ENCODE results near the gene UTP4. TPM values are rescaled to one million over a fixed set of nuclear protein-coding genes. Genes with fewer than 3 reads are reported as not detected.
A peak's percentile ranks its signal among the peaks of the same experiment; 100 is the strongest.

UTP4 gene
- polyA plus RNA-seq, 4 donors: 6.3 to 25.7 (median 19.1) TPM

DNA sequence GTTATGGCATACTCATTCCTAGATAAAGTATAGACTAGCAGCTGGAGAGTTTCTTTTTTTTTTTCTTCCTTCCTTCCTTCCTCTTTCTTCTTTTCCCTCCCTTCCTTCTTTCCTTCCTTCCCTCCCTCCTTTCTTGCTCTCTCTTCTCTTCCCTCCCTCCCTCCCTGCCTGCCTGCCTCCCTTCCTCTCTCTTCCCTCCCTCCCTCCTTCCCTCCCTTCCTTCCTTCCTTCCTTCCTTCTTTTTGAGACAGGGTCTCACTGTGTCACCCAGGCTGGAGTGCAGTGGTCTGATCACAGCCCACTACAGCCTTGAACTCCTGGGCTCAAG, 47.5 kb downstream of the UTP4 start:
- Histone ChIP-seq H3K9me3 (ENCODE audit: control insufficient read depth in 2 of 2, insufficient read depth in 1 of 2, low read depth in 1 of 2, low read length in 1 of 2) (no peaks in the 10 kb centered on the region), H3K4me3 (ENCODE audit: low read depth in 1 of 3, low read length in 3 of 3) (no peak overlapping the region), H3K27ac (ENCODE audit: low read depth in 1 of 3, low read length in 2 of 3) (peak overlapping the region in 2 of 3 donors; percentile 49 to 77), H3K4me1 (ENCODE audit: control insufficient read depth in 3 of 3, insufficient read depth in 2 of 3, low read depth in 1 of 3, low read length in 2 of 3) (peaks cover 0 to 7% (median 4%) of the 10 kb centered on the region in 3 donors), H3K36me3 (ENCODE audit: control insufficient read depth in 3 of 3, insufficient read depth in 2 of 3, low read depth in 1 of 3, low read length in 3 of 3) (peaks cover 0 to 2% (median 0%) of the 10 kb centered on the region in 3 donors), H3K27me3 (ENCODE audit: control insufficient read depth in 3 of 3, insufficient read depth in 3 of 3, low read length in 3 of 3) (no peaks in the 10 kb centered on the region)
- DNase-seq (no peak), FAIRE-seq (no peak)

DNA sequence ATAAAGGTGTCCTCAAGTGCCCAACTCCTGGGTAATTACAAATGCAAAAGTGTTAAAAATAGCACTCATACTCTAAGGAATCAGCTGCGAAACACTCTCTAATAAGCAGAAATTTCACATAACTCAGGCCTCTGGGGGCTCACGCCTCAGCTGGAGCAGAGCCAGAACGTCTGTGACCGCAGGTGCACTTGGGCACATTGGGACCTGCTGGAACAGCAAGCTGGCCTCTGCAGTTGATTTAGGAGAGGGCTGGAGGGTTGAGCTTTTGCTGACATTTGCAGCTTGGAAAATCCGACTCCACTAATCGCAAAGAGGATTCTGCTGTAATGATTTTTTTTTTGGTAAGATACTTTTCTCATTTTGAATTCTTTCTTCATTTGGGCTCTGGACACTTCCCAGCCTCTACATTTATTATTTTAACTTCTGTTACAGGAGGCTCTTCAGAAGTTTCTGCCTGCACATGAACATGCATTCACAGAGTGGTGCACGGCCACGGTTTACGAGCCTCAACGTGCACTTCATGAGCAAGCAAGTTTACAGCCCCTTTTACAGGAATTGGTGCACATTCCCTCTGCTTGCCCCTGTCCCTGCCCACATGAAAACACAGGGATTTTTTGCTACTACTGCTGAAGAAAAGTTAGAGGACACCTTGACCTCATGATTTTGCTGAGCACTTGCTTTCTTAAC, 50.4 kb downstream of the UTP4 start:
- Histone ChIP-seq H3K27ac (ENCODE audit: low read depth in 1 of 3, low read length in 2 of 3) (no peak overlapping the region), H3K9me3 (ENCODE audit: control insufficient read depth in 2 of 2, insufficient read depth in 1 of 2, low read depth in 1 of 2, low read length in 1 of 2) (no peaks in the 10 kb centered on the region), H3K27me3 (ENCODE audit: control insufficient read depth in 3 of 3, insufficient read depth in 3 of 3, low read length in 3 of 3) (no peaks in the 10 kb centered on the region), H3K4me3 (ENCODE audit: low read depth in 1 of 3, low read length in 3 of 3) (no peak overlapping the region), H3K4me1 (ENCODE audit: control insufficient read depth in 3 of 3, insufficient read depth in 2 of 3, low read depth in 1 of 3, low read length in 2 of 3) (peaks cover 0 to 7% (median 4%) of the 10 kb centered on the region in 3 donors), H3K36me3 (ENCODE audit: control insufficient read depth in 3 of 3, insufficient read depth in 2 of 3, low read depth in 1 of 3, low read length in 3 of 3) (no peaks in the 10 kb centered on the region)
- FAIRE-seq: no peak
- DNase-seq: no peak
- WGBS, 3 donors: 58 to 70% (median 68%) methylated on average over 10 of the region's 10 CpGs

GRCh38 chr16:69186642-69187445, 54.4 kb downstream of the UTP4 start, which contains the start of gene SNTB2:
Gene SNTB2, plus strand, starts transcription at chr16:69187164. Its CDS starts 3 bp downstream, at chr16:69187167.
- Histone ChIP-seq H3K27ac (ENCODE audit: low read depth in 1 of 3, low read length in 2 of 3) (peak within 1 kb of the TSS; percentile 78 to 99 (median 95)), H3K4me3 (ENCODE audit: low read depth in 1 of 3, low read length in 3 of 3) (peak within 1 kb of the TSS; percentile 76 to 94 (median 84)), H3K9me3 (ENCODE audit: control insufficient read depth in 2 of 2, insufficient read depth in 1 of 2, low read depth in 1 of 2, low read length in 1 of 2) (no peaks in the 10 kb centered on the region), H3K27me3 (ENCODE audit: control insufficient read depth in 3 of 3, insufficient read depth in 3 of 3, low read length in 3 of 3) (no peaks in the 10 kb centered on the region), H3K36me3 (ENCODE audit: control insufficient read depth in 3 of 3, insufficient read depth in 2 of 3, low read depth in 1 of 3, low read length in 3 of 3) (no peaks in the 10 kb centered on the region), H3K4me1 (ENCODE audit: control insufficient read depth in 3 of 3, insufficient read depth in 2 of 3, low read depth in 1 of 3, low read length in 2 of 3) (peaks cover 0 to 3% (median 2%) of the 10 kb centered on the region in 3 donors)
- FAIRE-seq (no peak), DNase-seq (peak; percentile 95 to 97)
- WGBS, 3 donors: 0 to 1% (median 1%) methylated on average over 56 to 69 of the region's 69 CpGs

DNA sequence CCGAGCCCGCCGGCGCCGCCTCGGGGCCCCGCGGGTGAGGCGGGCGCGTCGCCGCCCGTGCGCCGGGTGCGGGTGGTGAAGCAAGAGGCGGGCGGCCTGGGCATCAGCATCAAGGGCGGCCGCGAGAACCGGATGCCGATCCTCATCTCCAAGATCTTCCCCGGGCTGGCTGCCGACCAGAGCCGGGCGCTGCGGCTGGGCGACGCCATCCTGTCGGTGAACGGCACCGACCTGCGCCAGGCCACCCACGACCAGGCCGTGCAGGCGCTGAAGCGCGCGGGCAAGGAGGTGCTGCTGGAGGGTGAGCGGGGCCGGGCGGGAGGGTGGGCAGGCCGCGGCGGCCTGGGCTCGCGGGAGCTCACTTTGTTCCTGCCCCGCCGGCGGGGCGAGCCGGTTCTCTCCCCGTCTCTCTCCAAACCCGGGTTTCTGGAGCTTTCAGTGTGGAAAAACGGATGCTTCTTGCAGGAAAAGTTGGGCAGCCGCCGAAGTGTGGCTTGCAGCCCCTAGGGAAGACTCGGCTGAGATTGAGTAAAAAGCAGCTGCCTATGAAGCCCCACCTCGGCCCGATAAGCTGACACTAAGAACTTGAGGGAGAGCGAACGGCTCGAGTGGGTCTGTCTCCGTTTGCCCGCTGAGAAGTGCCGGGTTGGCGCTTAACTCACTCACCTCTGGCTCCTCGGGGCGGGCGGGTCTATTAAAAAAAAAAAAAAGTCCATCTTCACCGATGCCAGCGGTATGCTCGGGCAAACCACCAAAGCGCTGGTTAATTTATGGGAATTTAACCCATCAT, 55.2 kb downstream of the UTP4 start:
- DNase-seq (peak; percentile 51 to 80), FAIRE-seq (no peak)
- no peaks in the 10 kb centered on the region for H3K36me3 ChIP-seq (ENCODE audit: control insufficient read depth in 3 of 3, insufficient read depth in 2 of 3, low read depth in 1 of 3, low read length in 3 of 3)
- peak overlapping the region; percentile 55 to 99 (median 95) for H3K27ac ChIP-seq (ENCODE audit: low read depth in 1 of 3, low read length in 2 of 3)
- peaks cover 0 to 5% (median 3%) of the 10 kb centered on the region in 3 donors for H3K4me1 ChIP-seq (ENCODE audit: control insufficient read depth in 3 of 3, insufficient read depth in 2 of 3, low read depth in 1 of 3, low read length in 2 of 3)
- H3K9me3 ChIP-seq (ENCODE audit: control insufficient read depth in 2 of 2, insufficient read depth in 1 of 2, low read depth in 1 of 2, low read length in 1 of 2): no peaks in the 10 kb centered on the region
- H3K27me3 ChIP-seq (ENCODE audit: control insufficient read depth in 3 of 3, insufficient read depth in 3 of 3, low read length in 3 of 3): no peaks in the 10 kb centered on the region
- peak overlapping the region; percentile 76 to 94 (median 84) for H3K4me3 ChIP-seq (ENCODE audit: low read depth in 1 of 3, low read length in 3 of 3)
- 0% methylated on average over 53 to 76 of the region's 76 CpGs for WGBS, 3 donors

GRCh38 chr16:69188236-69188549, 55.7 kb downstream of the UTP4 start:
- peak in 1 of 2 donors; percentile 56 for DNase-seq
- no peak for FAIRE-seq

DNA sequence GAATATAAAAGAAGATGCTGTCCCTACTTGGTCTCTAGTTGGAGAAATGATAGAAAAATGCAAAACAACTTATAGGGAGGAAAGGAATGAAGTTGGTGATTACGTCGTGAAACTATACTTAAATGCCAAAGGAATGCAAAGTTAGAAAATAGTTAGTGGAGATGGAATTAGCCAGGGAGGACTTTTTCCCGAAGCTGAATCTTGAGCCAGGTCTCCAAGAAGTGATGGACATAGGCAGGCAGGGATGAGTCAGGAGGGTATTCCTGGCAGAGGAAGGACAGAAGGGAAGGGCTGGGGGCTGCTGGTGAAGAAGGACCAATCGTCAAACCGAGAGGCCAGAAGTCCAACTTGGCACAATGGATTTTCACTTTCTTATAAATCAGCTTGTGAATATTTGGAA, 56.3 kb downstream of the UTP4 start:
- 18 to 28% (median 21%) methylated on average over 5 of the region's 5 CpGs for WGBS, 3 donors
- FAIRE-seq: no peak

More at GRCh38 chr16:69188236-69188549, 55.7 kb downstream of the UTP4 start:
- H3K27ac ChIP-seq (ENCODE audit: low read depth in 1 of 3, low read length in 2 of 3): peak overlapping the region in 2 of 3 donors; percentile 55 to 99
- WGBS, 3 donors: 3% methylated on average over 5 of the region's 5 CpGs
- H3K9me3 ChIP-seq (ENCODE audit: control insufficient read depth in 2 of 2, insufficient read depth in 1 of 2, low read depth in 1 of 2, low read length in 1 of 2): no peaks in the 10 kb centered on the region
- H3K36me3 ChIP-seq (ENCODE audit: control insufficient read depth in 3 of 3, insufficient read depth in 2 of 3, low read depth in 1 of 3, low read length in 3 of 3): no peaks in the 10 kb centered on the region
- no peaks in the 10 kb centered on the region for H3K27me3 ChIP-seq (ENCODE audit: control insufficient read depth in 3 of 3, insufficient read depth in 3 of 3, low read length in 3 of 3)
- peaks cover 0 to 5% (median 3%) of the 10 kb centered on the region in 3 donors for H3K4me1 ChIP-seq (ENCODE audit: control insufficient read depth in 3 of 3, insufficient read depth in 2 of 3, low read depth in 1 of 3, low read length in 2 of 3)
- peak overlapping the region; percentile 76 to 94 (median 84) for H3K4me3 ChIP-seq (ENCODE audit: low read depth in 1 of 3, low read length in 3 of 3)

GRCh38 chr16:69190046-69190588, 57.7 kb downstream of the UTP4 start:
- H3K27ac ChIP-seq (ENCODE audit: low read depth in 1 of 3, low read length in 2 of 3): no peak overlapping the region
- H3K27me3 ChIP-seq (ENCODE audit: control insufficient read depth in 3 of 3, insufficient read depth in 3 of 3, low read length in 3 of 3): no peaks in the 10 kb centered on the region
- no peaks in the 10 kb centered on the region for H3K9me3 ChIP-seq (ENCODE audit: control insufficient read depth in 2 of 2, insufficient read depth in 1 of 2, low read depth in 1 of 2, low read length in 1 of 2)
- H3K36me3 ChIP-seq (ENCODE audit: control insufficient read depth in 3 of 3, insufficient read depth in 2 of 3, low read depth in 1 of 3, low read length in 3 of 3): no peaks in the 10 kb centered on the region
- no peak for DNase-seq
- no peak for FAIRE-seq
- H3K4me3 ChIP-seq (ENCODE audit: low read depth in 1 of 3, low read length in 3 of 3): no peak overlapping the region
- H3K4me1 ChIP-seq (ENCODE audit: control insufficient read depth in 3 of 3, insufficient read depth in 2 of 3, low read depth in 1 of 3, low read length in 2 of 3): peaks cover 0 to 5% (median 3%) of the 10 kb centered on the region in 3 donors
- whole genome bisulfite sequencing, 3 donors: 83 to 91% (median 86%) methylated on average over 2 of the region's 2 CpGs

More for the DNA sequence above, 56.3 kb downstream of the UTP4 start:
- no peak overlapping the region for H3K27ac ChIP-seq (ENCODE audit: low read depth in 1 of 3, low read length in 2 of 3)
- H3K4me3 ChIP-seq (ENCODE audit: low read depth in 1 of 3, low read length in 3 of 3): peak overlapping the region in 1 of 3 donors; percentile 84
- DNase-seq: no peak
- H3K9me3 ChIP-seq (ENCODE audit: control insufficient read depth in 2 of 2, insufficient read depth in 1 of 2, low read depth in 1 of 2, low read length in 1 of 2): no peaks in the 10 kb centered on the region
- H3K27me3 ChIP-seq (ENCODE audit: control insufficient read depth in 3 of 3, insufficient read depth in 3 of 3, low read length in 3 of 3): no peaks in the 10 kb centered on the region
- H3K36me3 ChIP-seq (ENCODE audit: control insufficient read depth in 3 of 3, insufficient read depth in 2 of 3, low read depth in 1 of 3, low read length in 3 of 3): no peaks in the 10 kb centered on the region
- peaks cover 0 to 5% (median 3%) of the 10 kb centered on the region in 3 donors for H3K4me1 ChIP-seq (ENCODE audit: control insufficient read depth in 3 of 3, insufficient read depth in 2 of 3, low read depth in 1 of 3, low read length in 2 of 3)

DNA sequence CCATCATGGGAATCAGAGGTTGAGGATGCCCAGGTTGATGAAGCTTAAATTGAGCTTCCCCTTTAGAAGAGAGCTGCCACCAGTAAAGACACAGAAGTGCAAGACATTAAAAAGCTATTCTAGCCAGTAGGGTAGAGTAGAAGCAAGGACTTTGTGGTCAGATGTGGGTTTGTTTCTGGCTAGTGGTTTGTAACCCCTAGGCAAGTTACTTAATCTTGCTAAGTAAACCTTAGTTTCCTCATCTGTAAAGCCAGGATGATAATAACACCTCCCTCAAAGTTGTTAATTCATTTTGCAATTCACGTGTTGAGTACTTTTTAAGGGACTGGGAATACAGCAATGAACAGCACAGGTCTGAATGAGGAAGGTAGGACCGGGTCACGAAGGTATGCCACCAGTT, 58.1 kb downstream of the UTP4 start:
- no peak overlapping the region for H3K27ac ChIP-seq (ENCODE audit: low read depth in 1 of 3, low read length in 2 of 3)
- H3K9me3 ChIP-seq (ENCODE audit: control insufficient read depth in 2 of 2, insufficient read depth in 1 of 2, low read depth in 1 of 2, low read length in 1 of 2): no peaks in the 10 kb centered on the region
- no peak for FAIRE-seq
- H3K36me3 ChIP-seq (ENCODE audit: control insufficient read depth in 3 of 3, insufficient read depth in 2 of 3, low read depth in 1 of 3, low read length in 3 of 3): no peaks in the 10 kb centered on the region
- WGBS, 3 donors: 66 to 80% (median 80%) methylated on average over 3 of the region's 3 CpGs
- H3K4me1 ChIP-seq (ENCODE audit: control insufficient read depth in 3 of 3, insufficient read depth in 2 of 3, low read depth in 1 of 3, low read length in 2 of 3): peaks cover 0 to 7% (median 3%) of the 10 kb centered on the region in 3 donors
- no peak overlapping the region for H3K4me3 ChIP-seq (ENCODE audit: low read depth in 1 of 3, low read length in 3 of 3)
- DNase-seq: no peak
- H3K27me3 ChIP-seq (ENCODE audit: control insufficient read depth in 3 of 3, insufficient read depth in 3 of 3, low read length in 3 of 3): no peaks in the 10 kb centered on the region

Data from small intestine (tissue), 7 donors.